Measurements from ENCODE around the gene CHRNB2. TPM values are rescaled to one million over a fixed set of nuclear protein-coding genes. Genes with fewer than 3 reads are reported as not detected.

CHRNB2 gene, protein sequence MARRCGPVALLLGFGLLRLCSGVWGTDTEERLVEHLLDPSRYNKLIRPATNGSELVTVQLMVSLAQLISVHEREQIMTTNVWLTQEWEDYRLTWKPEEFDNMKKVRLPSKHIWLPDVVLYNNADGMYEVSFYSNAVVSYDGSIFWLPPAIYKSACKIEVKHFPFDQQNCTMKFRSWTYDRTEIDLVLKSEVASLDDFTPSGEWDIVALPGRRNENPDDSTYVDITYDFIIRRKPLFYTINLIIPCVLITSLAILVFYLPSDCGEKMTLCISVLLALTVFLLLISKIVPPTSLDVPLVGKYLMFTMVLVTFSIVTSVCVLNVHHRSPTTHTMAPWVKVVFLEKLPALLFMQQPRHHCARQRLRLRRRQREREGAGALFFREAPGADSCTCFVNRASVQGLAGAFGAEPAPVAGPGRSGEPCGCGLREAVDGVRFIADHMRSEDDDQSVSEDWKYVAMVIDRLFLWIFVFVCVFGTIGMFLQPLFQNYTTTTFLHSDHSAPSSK
- total RNA-seq (2012; rRNA removed) (under 0.01 TPM in 1 of 2 replicates, not detected in the other), polyA plus RNA-seq (2012; rRNA removed) (0.03 and 0.09 TPM in 2 replicates), Bru-seq, nascent RNA (not detected), BruChase-seq, experiment 1, labeled RNA remaining after a 6-hour chase (percentile 16 among the genes with signal in this experiment), BruChase-seq, experiment 2, labeled RNA remaining after a 2-hour chase (not detected)
- polyA plus RNA-seq (2012; cell fraction: cytosol; rRNA removed) = 0.05 TPM in 1 of 2 replicates, not detected in the other
- 0.03 and 0.11 TPM in 2 replicates for polyA plus RNA-seq (2012; cell fraction: nucleus; rRNA removed; ENCODE audit: low replicate concordance)
- long read RNA-seq = 0 reads

GRCh38 chr1:154567386-154568156 lies at the start of gene CHRNB2:
CHRNB2 (plus strand) TSS chr1:154567778; CDS start chr1:154568045, 267 bp downstream.
- intact Hi-C loops (cut with micrococcal nuclease) (no loop called here), dilution Hi-C loops (cut with HindIII; ENCODE audit: low sequenced_read_pairs, unreplicated experiment) (no loop called here), in situ Hi-C loops (cut with MboI; ENCODE audit: low sequenced_read_pairs) (loop anchor here (5.0 kb wide), 1 partner anchor 315 kb away; no protein-coding TSS in a partner anchor)
- BruUV-seq (replicated peaks) = no TSS peak
- H3K36me3 ChIP-seq (ENCODE audit: control insufficient read depth, insufficient read depth, low read length) = no peaks in the 10 kb centered on the region
- DNase-seq (no peak), ATAC-seq (ENCODE audit: low read depth) (peak; percentile 100)
- peak within 1 kb of the TSS; percentile 60 for H2AK9ac ChIP-seq (replicated peaks; ENCODE audit: low read depth, low read length, poor library complexity)
- H3K4me1 ChIP-seq (ENCODE audit: control insufficient read depth, insufficient read depth, low read length) = no peaks in the 10 kb centered on the region
- H2AFZ ChIP-seq (replicated peaks; ENCODE audit: low read length, poor library complexity) = peak within 1 kb of the TSS; percentile 49
- ChIA-PET CTCF (interaction anchor here (1.6 kb wide), 1 partner anchor 8 kb away, joined by 5 read pairs; no protein-coding TSS in a partner anchor), POLR2A (ENCODE audit: unreplicated experiment) (interaction anchor here (0.5 kb wide), 1 partner anchor 57 kb away, joined by 3 read pairs; no protein-coding TSS in a partner anchor)
- peak; percentile 94; the same call in 1 of the 2 replicates for TF ChIP-seq MXI1 (IDR thresholded peaks at IDR 0.05; ENCODE audit: borderline replicate concordance, low read depth, low read length)
- TF ChIP-seq NFE2L2 (IDR thresholded peaks at IDR 0.05; ENCODE audit: low read depth, low read length) = no peak
- 0 out of 2 replicates have a peak, but pooled peaks have one; percentile 4 for TF ChIP-seq SMC3 (IDR thresholded peaks at IDR 0.05; ENCODE audit: low read depth, low read length)
- peak; percentile 62; the same call in 1 of the 2 replicates for TF ChIP-seq MAZ (IDR thresholded peaks at IDR 0.05; ENCODE audit: borderline replicate concordance, low read depth, low read length)
- peaks cover 42% of the 10 kb centered on the region for H3K27me3 ChIP-seq (ENCODE audit: control insufficient read depth, insufficient read depth, low read length)
- no peak within 1 kb of the TSS for H2AK5ac ChIP-seq (ENCODE audit: low read depth, low read length)
- no peak within 1 kb of the TSS for H2BK15ac ChIP-seq (ENCODE audit: low read depth, low read length)
- H3K18ac ChIP-seq (ENCODE audit: low read depth, low read length) = no peak within 1 kb of the TSS
- WGBS, 2 experiments (ENCODE audit: extremely low coverage in 2 of 2, insufficient read length in 1 of 2) = 1% methylated on average over 11 of the region's 53 CpGs; no CpG with 5 or more reads in 1 of the 2 experiments
- H3K4me3 ChIP-seq (ENCODE audit: insufficient read depth, low read depth, low read length) = no peak within 1 kb of the TSS
- no peaks in the 10 kb centered on the region for H3K79me1 ChIP-seq (ENCODE audit: low read depth in 1 of 2, low read length in 2 of 2)
- H3K27ac ChIP-seq (ENCODE audit: insufficient read depth, low read length) = no peak within 1 kb of the TSS
- H3K4ac ChIP-seq (ENCODE audit: low read depth, low read length) = no peak within 1 kb of the TSS
- no peak within 1 kb of the TSS for H4K91ac ChIP-seq (ENCODE audit: insufficient read depth, low read depth, low read length)
- no peak within 1 kb of the TSS for H2BK120ac ChIP-seq (ENCODE audit: low read depth, low read length)
- peak within 1 kb of the TSS; percentile 34; the same call in 1 of the 2 replicates for H3K4me2 ChIP-seq (ENCODE audit: low read depth, low read length)
- no peaks in the 10 kb centered on the region for H3K9me1 ChIP-seq (ENCODE audit: insufficient read depth, low read length)
- no peak within 1 kb of the TSS for H2BK20ac ChIP-seq (ENCODE audit: low read depth, low read length)
- no peak within 1 kb of the TSS for H3K9ac ChIP-seq (ENCODE audit: low read depth, low read length)
- no peak within 1 kb of the TSS for H4K8ac ChIP-seq (ENCODE audit: low read depth in 2 of 2, low read length in 2 of 2)
- no peaks in the 10 kb centered on the region for H3K9me3 ChIP-seq (ENCODE audit: control insufficient read depth, insufficient read depth, low read length)
- no peak within 1 kb of the TSS for H3K56ac ChIP-seq (ENCODE audit: extremely low read depth, insufficient read depth, low read length)
- H4K5ac ChIP-seq (ENCODE audit: low read depth, low read length) = no peak within 1 kb of the TSS
- no peak within 1 kb of the TSS for H3K14ac ChIP-seq (replicated peaks; ENCODE audit: low read depth, low read length)
- H4K20me1 ChIP-seq (ENCODE audit: insufficient read depth, low read length) = peaks cover 4% of the 10 kb centered on the region; the same call in 1 of the 2 replicates
- no peak within 1 kb of the TSS for H3K23ac ChIP-seq (ENCODE audit: low read depth, low read length)
- H2BK5ac ChIP-seq (ENCODE audit: low read depth, low read length, poor library complexity, severe bottlenecking) = no peak within 1 kb of the TSS
